OCI-LY1 (cell line): ENCODE measurements around the gene RRAD.

ENCODE experiments used
- CTCF ChIP-seq: fragments of 200-600 bp; sonication (generic), shearing (Covaris generic); IDR thresholded peaks from 2 replicates; pipeline ENCODE4 v1.5.1; 2017; ENCODE audit warnings: mild to moderate bottlenecking, antibody characterized with exemption, low read length, moderate library complexity, mixed read lengths
- EZH2 ChIP-seq: fragments of 200-600 bp; sonication (generic), shearing (Covaris generic); IDR thresholded peaks from 2 replicates; pipeline ENCODE4 v1.8.0; 2017; ENCODE audit warnings: borderline replicate concordance, mixed run types, mild to moderate bottlenecking, antibody characterized with exemption, low read length, moderate library complexity, mixed read lengths

DNA sequence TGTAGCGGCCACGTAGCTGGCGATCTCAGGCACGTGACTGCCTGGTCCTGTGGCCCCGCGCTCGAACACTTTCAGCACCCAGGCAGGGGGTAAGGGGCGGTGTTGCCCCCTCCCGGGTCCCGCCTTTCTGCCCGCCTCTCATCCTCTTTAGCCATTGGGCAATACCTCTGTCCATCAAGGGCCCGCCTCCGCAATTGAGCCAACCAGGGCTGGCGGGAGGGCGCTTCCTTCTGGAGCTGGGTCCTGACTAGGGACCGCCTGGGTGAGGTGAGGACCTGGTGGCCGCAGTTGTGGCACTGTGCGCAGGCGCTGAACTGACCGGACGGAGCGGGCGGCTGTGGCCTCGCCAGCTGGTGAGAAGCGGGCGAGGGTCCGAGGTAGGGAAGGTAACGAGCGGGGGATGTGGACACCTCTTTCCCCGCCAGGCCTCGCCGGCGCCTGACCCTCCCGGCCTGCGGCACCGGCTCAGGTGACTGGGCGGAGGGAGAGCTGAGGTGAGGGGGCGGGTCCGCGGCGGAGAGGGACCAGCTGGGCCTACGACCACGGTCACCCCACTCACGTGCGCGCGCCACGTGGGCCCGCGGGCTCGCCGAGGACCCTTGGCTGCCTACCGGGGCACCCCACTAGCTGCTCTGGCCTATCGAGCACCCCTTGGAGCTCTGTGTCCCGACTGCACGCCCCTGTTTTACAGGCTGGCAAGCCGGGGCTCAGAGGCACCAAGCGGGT lies 44.9 kb downstream of the RRAD start, which contains the start of gene PDP2:
- TF ChIP-seq CTCF = no peak
- TF ChIP-seq EZH2 = no peak
